ENCODE results near the gene PSMB10. TPM values are rescaled to one million over a fixed set of nuclear protein-coding genes. Genes with fewer than 3 reads are reported as not detected.

Gene PSMB10
- total and polyA plus RNA-seq, 2 donors (not counting 1 experiment from before 2014, with no cell fraction given), result 18.1 to 66.9 TPM

GRCh38 chr16:67924140-67924906 lies 12.3 kb downstream of the PSMB10 start:
- DNase-seq (ENCODE audit: low read depth in 2 of 2), result no peak
- H3K27ac ChIP-seq (ENCODE audit: insufficient read depth, low read length), result no peak overlapping the region
- TF ChIP-seq CTCF (conservative IDR thresholded peaks at IDR 0.05 in 1 of 2, IDR thresholded peaks at IDR 0.05 in 1 of 2; ENCODE audit: low read depth in 1 of 2, low read length in 2 of 2), result no peak
- TF ChIP-seq EZH2 (IDR thresholded peaks at IDR 0.05; ENCODE audit: low read length, missing control alignments), result no peak

GRCh38 chr16:67923414-67924116 lies 13.1 kb downstream of the PSMB10 start:
- Histone ChIP-seq H3K4me1 (ENCODE audit: control insufficient read depth, extremely low read depth, insufficient read depth, low read length) (no peaks in the 10 kb centered on the region), H3K79me2 (ENCODE audit: control insufficient read depth, insufficient read depth, low read length) (peaks cover 8% of the 10 kb centered on the region), H4K20me1 (ENCODE audit: control insufficient read depth, extremely low read depth, insufficient read depth, low read length) (no peaks in the 10 kb centered on the region), H3K27me3 (ENCODE audit: control insufficient read depth, insufficient read depth, low read length) (no peaks in the 10 kb centered on the region), H3K36me3 (ENCODE audit: control insufficient read depth, insufficient read depth, low read length) (peaks cover 5% of the 10 kb centered on the region), H3K9ac (ENCODE audit: insufficient read depth, low read length) (no peak overlapping the region), H3K4me2 (ENCODE audit: extremely low read depth, insufficient read depth, low read length) (no peak overlapping the region), H3K4me3 (replicated peaks in 1 of 4; ENCODE audit: control extremely low read depth in 1 of 4, insufficient read depth in 1 of 4, low read depth in 3 of 4, low read length in 4 of 4) (no peak overlapping the region), H3K27ac (ENCODE audit: insufficient read depth, low read length) (no peak overlapping the region), H2AFZ (ENCODE audit: low read length) (no peak overlapping the region), H3K9me3 (ENCODE audit: control insufficient read depth, insufficient read depth, low read depth, low read length) (no peaks in the 10 kb centered on the region)
- DNase-seq (ENCODE audit: low read depth in 2 of 2), result peak in 1 of 2 donors; percentile 25
- no peak for TF ChIP-seq EZH2 (IDR thresholded peaks at IDR 0.05; ENCODE audit: low read length, missing control alignments)
- no peak for TF ChIP-seq CTCF (conservative IDR thresholded peaks at IDR 0.05 in 1 of 2, IDR thresholded peaks at IDR 0.05 in 1 of 2; ENCODE audit: low read depth in 1 of 2, low read length in 2 of 2)

More at GRCh38 chr16:67924140-67924906, 12.3 kb downstream of the PSMB10 start:
- H4K20me1 ChIP-seq (ENCODE audit: control insufficient read depth, extremely low read depth, insufficient read depth, low read length), result no peaks in the 10 kb centered on the region
- no peaks in the 10 kb centered on the region for H3K27me3 ChIP-seq (ENCODE audit: control insufficient read depth, insufficient read depth, low read length)
- no peaks in the 10 kb centered on the region for H3K4me1 ChIP-seq (ENCODE audit: control insufficient read depth, extremely low read depth, insufficient read depth, low read length)
- no peak overlapping the region for H3K4me3 ChIP-seq (replicated peaks in 1 of 4; ENCODE audit: control extremely low read depth in 1 of 4, insufficient read depth in 1 of 4, low read depth in 3 of 4, low read length in 4 of 4)
- H2AFZ ChIP-seq (ENCODE audit: low read length), result no peak overlapping the region
- H3K79me2 ChIP-seq (ENCODE audit: control insufficient read depth, insufficient read depth, low read length), result peaks cover 3% of the 10 kb centered on the region
- H3K36me3 ChIP-seq (ENCODE audit: control insufficient read depth, insufficient read depth, low read length), result peaks cover 8% of the 10 kb centered on the region
- H3K9me3 ChIP-seq (ENCODE audit: control insufficient read depth, insufficient read depth, low read depth, low read length), result no peaks in the 10 kb centered on the region
- no peak overlapping the region for H3K9ac ChIP-seq (ENCODE audit: insufficient read depth, low read length)
- H3K4me2 ChIP-seq (ENCODE audit: extremely low read depth, insufficient read depth, low read length), result no peak overlapping the region

- TF ChIP-seq CTCF (conservative IDR thresholded peaks at IDR 0.05 in 1 of 2, IDR thresholded peaks at IDR 0.05 in 1 of 2; ENCODE audit: low read depth in 1 of 2, low read length in 2 of 2), result no peak
- no peak for TF ChIP-seq EZH2 (IDR thresholded peaks at IDR 0.05; ENCODE audit: low read length, missing control alignments)
- no peaks in the 10 kb centered on the region for H3K27me3 ChIP-seq (ENCODE audit: control insufficient read depth, insufficient read depth, low read length)
- H3K4me2 ChIP-seq (ENCODE audit: extremely low read depth, insufficient read depth, low read length), result no peak overlapping the region
- H3K9ac ChIP-seq (ENCODE audit: insufficient read depth, low read length), result no peak overlapping the region
- no peak overlapping the region for H3K4me3 ChIP-seq (replicated peaks in 1 of 4; ENCODE audit: control extremely low read depth in 1 of 4, insufficient read depth in 1 of 4, low read depth in 3 of 4, low read length in 4 of 4)
- no peaks in the 10 kb centered on the region for H3K9me3 ChIP-seq (ENCODE audit: control insufficient read depth, insufficient read depth, low read depth, low read length)
- H4K20me1 ChIP-seq (ENCODE audit: control insufficient read depth, extremely low read depth, insufficient read depth, low read length), result peaks cover 2% of the 10 kb centered on the region
- H3K4me1 ChIP-seq (ENCODE audit: control insufficient read depth, extremely low read depth, insufficient read depth, low read length), result peaks cover 6% of the 10 kb centered on the region
- DNase-seq (ENCODE audit: low read depth in 2 of 2), result no peak
- H3K27ac ChIP-seq (ENCODE audit: insufficient read depth, low read length), result no peak overlapping the region
- no peak overlapping the region for H2AFZ ChIP-seq (ENCODE audit: low read length)
- H3K36me3 ChIP-seq (ENCODE audit: control insufficient read depth, insufficient read depth, low read length), result peaks cover 3% of the 10 kb centered on the region
- H3K79me2 ChIP-seq (ENCODE audit: control insufficient read depth, insufficient read depth, low read length), result peaks cover 9% of the 10 kb centered on the region
Measured at GRCh38 chr16:67922740-67923139, 13.9 kb downstream of the PSMB10 start.

Data from fibroblast of lung (primary cell).